Skeletal muscle cell (primary cell): ENCODE data around the gene SIRT2.
"Not testable (repeated sequence)": the region's sequence is repeated elsewhere in the genome, so short reads cannot be mapped to it uniquely, and the experiment has no call there.

Source experiments
- DNase-seq: peaks from one replicate; pipeline ENCODE4 v3.0.0-alpha.2; 2010; ENCODE audit warnings: low read depth
- H3K4me3 ChIP-seq: 2 replicates; pipeline ENCODE4 v1.5.1; 2011; ENCODE audit warnings: low read depth, mild to moderate bottlenecking, control low read depth, low read length, moderate library complexity

SIRT2 gene

GRCh38 chr19:38875656-38876395, 23.6 kb downstream of the SIRT2 start:
- no peak overlapping the region for H3K4me3 ChIP-seq
- DNase-seq = no peak

- not testable (repeated sequence) for H3K4me3 ChIP-seq, DNase-seq
Observed at GRCh38 chr19:38873400-38873799, 26.0 kb downstream of the SIRT2 start.

- no peak overlapping the region for H3K4me3 ChIP-seq
Observed at GRCh38 chr19:38870612-38871011, 28.8 kb downstream of the SIRT2 start.

GRCh38 chr19:38869836-38870607, 29.4 kb downstream of the SIRT2 start:
- DNase-seq = no peak
- H3K4me3 ChIP-seq = peak overlapping the region; percentile 44

More at GRCh38 chr19:38870612-38871011, 28.8 kb downstream of the SIRT2 start:
- DNase-seq = no peak

- no peak for DNase-seq
- peak overlapping the region; percentile 44 for H3K4me3 ChIP-seq
Observed at GRCh38 chr19:38869160-38869835, 30.1 kb downstream of the SIRT2 start.

- no peak overlapping the region for H3K4me3 ChIP-seq
- DNase-seq = no peak
Observed at GRCh38 chr19:38868551-38868950, 30.9 kb downstream of the SIRT2 start.

- no peak overlapping the region for H3K4me3 ChIP-seq
- DNase-seq = no peak
Observed at GRCh38 chr19:38867171-38867780, 32.1 kb downstream of the SIRT2 start.

- DNase-seq = peak; percentile 65
- no peak overlapping the region for H3K4me3 ChIP-seq
Observed at GRCh38 chr19:38862321-38863059, 36.9 kb downstream of the SIRT2 start.

- no peak overlapping the region for H3K4me3 ChIP-seq
- no peak for DNase-seq
Observed at GRCh38 chr19:38861368-38861767, 38.0 kb downstream of the SIRT2 start.

- DNase-seq = not testable (repeated sequence)
Observed at GRCh38 chr19:38859631-38860204, 39.7 kb downstream of the SIRT2 start.

GRCh38 chr19:38856813-38857212, 42.6 kb downstream of the SIRT2 start:
- DNase-seq = no peak
- no peak overlapping the region for H3K4me3 ChIP-seq

More at GRCh38 chr19:38859631-38860204, 39.7 kb downstream of the SIRT2 start:
- H3K4me3 ChIP-seq = not testable (repeated sequence)

GRCh38 chr19:38855751-38856150, 43.7 kb downstream of the SIRT2 start:
- not testable (repeated sequence) for H3K4me3 ChIP-seq, DNase-seq

GRCh38 chr19:38854961-38855360, 44.5 kb downstream of the SIRT2 start:
- not testable (repeated sequence) for H3K4me3 ChIP-seq, DNase-seq

- peak overlapping the region; percentile 78 for H3K4me3 ChIP-seq
- DNase-seq = no peak
Observed at GRCh38 chr19:38853214-38853613, 46.2 kb downstream of the SIRT2 start.

GRCh38 chr19:38852231-38853044, 47.0 kb downstream of the SIRT2 start:
- DNase-seq = no peak
- H3K4me3 ChIP-seq = peak overlapping the region; percentile 78

GRCh38 chr19:38851622-38852230, 47.7 kb downstream of the SIRT2 start:
- H3K4me3 ChIP-seq = peak overlapping the region; percentile 78

GRCh38 chr19:38850976-38851621, 48.3 kb downstream of the SIRT2 start:
- no peak for DNase-seq
- peak overlapping the region; percentile 57 for H3K4me3 ChIP-seq

More at GRCh38 chr19:38851622-38852230, 47.7 kb downstream of the SIRT2 start:
- DNase-seq = peak; percentile 75
